Stomach (tissue), 4 donors: Measurements from ENCODE around the gene AJM1.

Source experiments
- CTCF ChIP-seq, 7 experiments: fragments of 450-650 bp in 4 of 7; fragments of 200-600 bp in 3 of 7; sonication (generic) in 3 of 7; IDR thresholded peaks; one replicate each; pipeline ENCODE4 v1.5.1; 2016 to 2019; ENCODE audit warnings: antibody characterized with exemption in 7 of 7, control low read depth in 2 of 7, mild to moderate bottlenecking in 1 of 7
- POLR2A ChIP-seq, 4 donors: fragments of 450-650 bp; IDR thresholded peaks; one replicate each; pipeline ENCODE4 v1.6.1; 2016; ENCODE audit warnings: antibody characterized with exemption in 4 of 4, control low read depth in 2 of 4, mild to moderate bottlenecking in 1 of 4, moderate library complexity in 1 of 4

- TF ChIP-seq POLR2A (IDR thresholded peaks at IDR 0.05) = no peak
- TF ChIP-seq CTCF (IDR thresholded peaks at IDR 0.05) = no peak
Measured at GRCh38 chr9:136794281-136794999, 47.8 kb upstream of the AJM1 start.
